Measurements from ENCODE around the gene DTYMK. TPM values are rescaled to one million over a fixed set of nuclear protein-coding genes. Genes with fewer than 3 reads are reported as not detected.

DTYMK gene
- total RNA-seq, 1 donor from 2014 or later = 9.4 TPM

DNA sequence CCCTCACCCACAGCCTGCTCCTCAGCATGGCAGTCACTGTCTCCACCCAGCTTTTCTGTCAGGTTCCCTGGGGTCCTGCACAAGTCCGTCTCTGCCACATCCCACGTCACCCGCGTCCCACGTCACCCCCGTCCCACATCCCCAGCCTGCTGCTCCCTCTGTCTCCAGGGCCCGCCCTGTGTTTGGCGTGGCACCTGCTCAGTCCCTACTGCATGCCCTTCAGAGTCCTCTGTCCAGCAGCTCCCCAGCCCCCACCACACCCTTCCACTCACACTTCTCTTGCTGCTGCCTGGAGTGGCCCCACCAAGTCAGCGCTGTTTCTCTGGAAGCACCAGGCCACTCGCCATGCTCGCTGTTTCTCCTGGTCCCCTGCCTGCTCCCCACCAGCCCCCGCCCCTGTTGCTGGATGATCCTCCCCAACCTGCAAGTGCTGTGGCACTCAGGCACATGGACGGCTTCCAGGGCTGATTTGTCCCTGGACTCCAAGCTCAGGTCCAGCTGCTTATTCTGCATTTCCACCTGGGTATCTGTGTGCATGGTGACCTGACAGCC, 30.3 kb downstream of the DTYMK start:
- DNase-seq = no peak
- ATAC-seq (ENCODE audit: poor library complexity) = peak; percentile 58
- intact Hi-C loops (cut with DNase I) = no loop called here

DNA sequence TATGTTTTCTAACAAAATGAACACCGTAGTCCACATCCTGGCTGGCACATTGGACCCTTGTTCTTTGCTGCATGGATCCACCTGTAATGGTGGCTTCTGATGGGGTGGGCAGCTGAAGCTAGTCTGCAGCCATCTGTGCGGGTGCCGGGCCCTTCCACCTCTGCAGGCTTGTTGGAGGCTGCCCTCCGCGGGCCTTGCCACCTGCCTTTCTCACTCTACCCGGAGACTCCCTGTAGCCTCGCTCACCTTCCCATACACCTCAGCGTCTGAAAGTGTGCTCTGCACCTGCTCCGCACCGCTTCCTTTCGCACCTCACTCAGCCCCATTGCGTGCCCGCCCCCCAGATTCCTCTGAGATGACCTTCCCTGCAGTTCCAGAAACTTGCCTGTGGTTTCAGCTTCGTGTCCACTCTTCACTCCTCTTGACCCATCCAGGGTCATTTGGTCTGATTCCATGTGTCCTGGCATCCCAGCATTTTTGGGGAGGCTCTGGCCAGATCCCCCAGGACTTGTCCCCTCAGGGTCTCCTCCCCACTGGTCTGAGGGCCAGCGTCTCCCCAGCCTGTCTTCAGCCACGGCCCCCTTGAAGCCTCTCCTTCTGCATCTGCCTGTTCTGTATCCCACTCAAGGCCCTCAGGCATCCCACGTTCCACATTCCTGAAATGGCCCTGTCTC, 31.0 kb downstream of the DTYMK start:
- no peak for ATAC-seq (ENCODE audit: poor library complexity)
- DNase-seq = no peak
- intact Hi-C loops (cut with DNase I) = no loop called here

DNA sequence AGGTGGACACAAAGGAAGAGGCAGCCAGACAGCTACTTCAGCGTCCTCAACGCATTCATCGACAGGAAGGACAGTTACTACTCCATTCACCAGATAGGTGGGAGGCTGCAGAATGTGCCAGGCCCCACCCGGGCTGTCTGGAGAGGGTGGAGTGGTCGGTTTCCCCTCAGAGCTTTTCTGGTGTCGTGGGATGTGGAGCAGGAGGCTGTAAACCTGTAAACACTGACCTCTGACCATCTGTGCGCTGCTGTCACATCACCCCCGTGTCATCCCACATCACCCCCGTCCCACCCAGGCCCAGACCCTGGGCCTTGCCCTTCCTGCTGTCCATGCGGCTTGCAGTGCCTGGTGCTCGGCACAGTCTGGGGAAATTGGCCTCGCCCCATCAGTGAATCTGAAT, 32.1 kb downstream of the DTYMK start:
- DNase-seq = no peak
- no peak for ATAC-seq (ENCODE audit: poor library complexity)
- intact Hi-C loops (cut with DNase I) = no loop called here

DNA sequence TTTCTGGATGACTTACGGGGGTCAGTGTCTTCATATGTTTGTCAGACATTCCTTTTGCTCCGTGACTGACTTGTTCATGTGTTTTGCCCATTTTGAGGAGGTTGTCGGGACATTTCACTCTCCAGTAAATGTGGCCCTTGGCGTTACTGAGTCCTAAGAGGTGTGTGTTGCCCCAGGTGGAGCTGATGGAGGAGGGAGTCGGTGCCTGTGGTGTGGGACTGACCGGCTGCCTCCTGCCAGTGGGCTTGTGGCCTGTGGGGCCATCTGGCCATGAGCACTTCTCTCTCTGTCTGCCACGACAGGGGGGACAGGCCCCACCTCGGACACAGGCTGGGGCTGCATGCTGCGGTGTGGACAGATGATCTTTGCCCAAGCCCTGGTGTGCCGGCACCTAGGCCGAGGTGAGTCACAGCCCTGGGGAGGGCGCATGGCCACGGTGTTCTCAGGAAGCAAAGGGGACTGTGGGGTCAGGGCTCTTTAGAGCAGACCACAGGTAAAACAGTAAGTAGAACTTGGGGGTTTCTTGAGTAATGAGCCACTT, 33.3 kb downstream of the DTYMK start:
- no peak for DNase-seq
- intact Hi-C loops (cut with DNase I) = no loop called here
- ATAC-seq (ENCODE audit: poor library complexity) = no peak

DNA sequence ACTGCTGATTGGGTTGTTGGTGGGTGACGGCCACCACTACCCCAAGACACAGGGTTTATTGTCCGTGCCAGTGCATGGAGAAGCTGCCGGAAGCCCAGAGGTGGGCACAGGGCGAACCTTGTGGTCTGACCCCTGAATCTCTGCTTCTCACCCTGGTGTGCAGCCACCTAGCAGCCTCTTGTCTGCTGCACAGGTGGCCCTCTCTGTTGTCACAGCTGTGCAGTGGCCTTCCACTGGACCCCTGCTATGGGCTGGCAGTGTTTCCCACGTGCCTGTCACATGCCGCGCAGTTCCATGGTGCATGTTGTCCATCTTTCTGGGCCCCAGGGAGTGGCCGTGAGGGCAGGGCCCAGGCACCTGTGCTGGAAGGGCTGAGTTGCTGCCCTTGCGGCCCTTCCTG, 33.9 kb downstream of the DTYMK start:
- intact Hi-C loops (cut with DNase I) = no loop called here
- DNase-seq (no peak), ATAC-seq (ENCODE audit: poor library complexity) (no peak)

DNA sequence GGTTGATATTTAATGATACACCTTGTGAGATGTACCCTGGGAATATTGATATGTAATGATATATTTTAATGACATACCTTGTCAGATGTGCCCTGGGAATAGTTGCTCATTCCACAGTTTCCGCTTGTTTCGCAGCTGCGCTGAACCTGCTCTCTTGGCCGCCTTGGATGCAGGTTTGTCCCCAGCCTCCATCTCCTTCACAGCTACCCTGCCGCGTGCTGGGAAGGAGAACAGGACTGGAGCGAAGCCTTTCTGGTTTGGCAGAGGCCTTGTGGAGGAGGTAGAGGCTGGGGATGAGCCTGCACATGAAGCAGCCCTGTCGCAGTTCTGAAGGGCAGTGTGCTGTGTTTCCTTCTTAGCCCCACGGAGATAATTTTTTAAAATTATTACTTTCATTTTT, 34.5 kb downstream of the DTYMK start:
- ATAC-seq (ENCODE audit: poor library complexity) (no peak), DNase-seq (no peak)
- intact Hi-C loops (cut with DNase I) = no loop called here

- DNase-seq (no peak), ATAC-seq (ENCODE audit: poor library complexity) (no peak)
- intact Hi-C loops (cut with DNase I) = no loop called here
Measured at GRCh38 chr2:241649927-241650326, 36.7 kb downstream of the DTYMK start.

DNA sequence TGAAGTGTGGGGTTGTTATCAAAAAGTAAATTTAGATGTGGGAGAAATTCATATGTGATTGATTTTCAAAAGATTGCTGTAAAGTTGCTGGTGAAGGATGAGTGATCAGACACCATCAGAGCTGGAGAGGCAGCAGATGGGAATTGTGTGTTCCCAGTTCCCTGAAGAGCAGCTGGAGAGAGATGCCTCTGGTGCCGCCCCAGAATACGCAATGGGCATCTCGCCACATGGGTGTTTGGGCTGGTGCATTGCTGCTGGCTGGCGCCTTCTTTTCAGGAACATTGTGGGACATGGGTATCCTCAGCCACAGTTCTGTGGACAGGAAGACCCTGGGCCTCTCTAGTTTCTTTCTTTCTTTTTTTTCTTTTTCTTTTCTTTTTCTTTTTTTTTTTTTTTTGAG, 37.2 kb downstream of the DTYMK start:
- DNase-seq = peak; percentile 67
- ATAC-seq (ENCODE audit: poor library complexity) = peak; percentile 72
- intact Hi-C loops (cut with DNase I) = no loop called here

GRCh38 chr2:241648453-241648852, 38.2 kb downstream of the DTYMK start:
- no peak for DNase-seq
- intact Hi-C loops (cut with DNase I) = no loop called here
- no peak for ATAC-seq (ENCODE audit: poor library complexity)

GRCh38 chr2:241645915-241646645, 40.5 kb downstream of the DTYMK start:
- DNase-seq (no peak), ATAC-seq (ENCODE audit: poor library complexity) (no peak)
- intact Hi-C loops (cut with DNase I) = no loop called here

DNA sequence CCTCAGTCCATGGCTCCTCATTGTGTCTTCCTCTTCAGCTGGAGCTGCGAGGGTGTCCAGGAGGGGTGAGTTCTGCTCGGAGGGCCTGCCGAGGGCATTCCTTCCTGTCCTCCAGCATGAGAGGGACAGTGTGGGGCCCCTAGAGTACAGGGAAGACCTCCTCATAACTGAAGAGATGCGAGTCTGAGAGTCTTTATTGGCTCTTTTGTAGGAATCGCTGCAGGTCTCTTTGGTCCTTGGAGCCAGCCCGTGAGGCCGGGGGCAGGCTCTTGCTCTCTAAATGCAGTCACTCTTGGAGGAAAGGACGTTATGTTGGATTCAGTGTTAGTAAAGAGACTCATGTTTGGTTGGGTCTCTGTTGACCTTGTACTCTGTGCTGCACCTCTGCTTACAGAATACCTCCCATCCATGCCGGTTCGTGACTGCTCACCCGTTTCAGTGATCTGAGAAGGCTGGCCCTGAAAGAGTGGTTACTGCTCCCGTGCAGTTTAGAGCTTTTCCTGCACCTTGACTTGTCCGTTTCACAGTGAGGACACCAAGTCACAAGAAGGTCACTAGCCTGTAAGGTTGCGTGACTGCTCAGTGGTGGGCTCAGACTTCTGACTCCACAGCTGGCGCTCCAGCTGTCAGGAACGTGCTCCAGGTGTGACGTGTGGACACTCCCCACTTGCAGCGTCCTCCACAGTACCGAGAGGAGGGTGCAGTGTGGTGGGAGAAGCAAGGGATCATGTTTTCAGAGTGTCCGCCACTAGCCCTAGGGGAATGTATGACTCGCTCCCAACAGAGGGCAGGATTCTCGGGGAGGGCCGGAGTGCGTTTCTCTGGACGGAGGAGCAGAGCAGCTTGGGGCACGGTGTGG, 41.3 kb downstream of the DTYMK start:
- ATAC-seq (ENCODE audit: poor library complexity) = no peak
- no peak for DNase-seq
- intact Hi-C loops (cut with DNase I) = no loop called here

DNA sequence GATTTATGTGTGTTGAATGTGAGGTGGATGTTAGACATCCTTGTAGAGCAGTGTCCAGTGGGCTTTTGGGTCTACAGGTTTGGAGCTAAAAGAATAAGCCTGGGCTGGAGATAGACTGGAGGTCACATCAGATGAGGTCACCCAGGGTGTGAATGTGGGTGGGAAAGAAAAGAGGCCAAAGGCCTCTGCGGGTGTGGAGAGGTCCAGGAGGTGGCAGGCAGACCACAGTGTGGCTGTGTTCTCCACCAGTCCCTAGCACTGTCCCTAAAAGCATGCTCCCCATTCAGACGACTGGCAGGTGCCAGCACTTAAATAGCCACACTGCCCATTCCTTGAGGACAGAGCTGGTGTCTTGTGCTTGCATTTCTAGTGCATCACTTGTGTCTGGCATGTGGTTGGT, 45.0 kb downstream of the DTYMK start:
- DNase-seq (no peak), ATAC-seq (ENCODE audit: poor library complexity) (no peak)
- intact Hi-C loops (cut with DNase I) = no loop called here

GRCh38 chr2:241640165-241640795, 46.3 kb downstream of the DTYMK start:
- no peak for DNase-seq
- intact Hi-C loops (cut with DNase I) = no loop called here
- ATAC-seq (ENCODE audit: poor library complexity) = no peak

GRCh38 chr2:241639385-241639784, 47.2 kb downstream of the DTYMK start:
- DNase-seq (no peak), ATAC-seq (ENCODE audit: poor library complexity) (no peak)
- intact Hi-C loops (cut with DNase I) = no loop called here

DNA sequence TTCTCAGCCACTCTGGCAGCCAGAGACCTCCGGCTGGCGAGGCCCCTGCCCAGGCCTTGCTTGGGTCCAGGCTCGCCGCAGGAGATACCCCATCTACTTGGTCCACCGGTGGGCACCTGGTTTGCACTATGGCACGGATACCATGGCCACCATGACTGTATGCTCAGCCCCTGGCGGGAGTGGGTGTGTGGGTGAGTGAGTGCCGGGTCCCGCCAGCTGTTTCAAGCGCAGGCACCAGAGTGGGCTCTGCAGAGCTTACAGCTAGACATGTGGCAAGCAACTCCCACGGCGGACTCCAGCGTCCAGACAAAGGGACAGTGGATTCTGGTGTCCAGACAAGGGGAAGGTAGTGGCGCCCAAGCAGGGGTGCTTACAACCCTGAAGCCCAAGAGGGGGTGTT, 47.7 kb downstream of the DTYMK start:
- intact Hi-C loops (cut with DNase I) = no loop called here
- no peak for ATAC-seq (ENCODE audit: poor library complexity)
- no peak for DNase-seq

DNA sequence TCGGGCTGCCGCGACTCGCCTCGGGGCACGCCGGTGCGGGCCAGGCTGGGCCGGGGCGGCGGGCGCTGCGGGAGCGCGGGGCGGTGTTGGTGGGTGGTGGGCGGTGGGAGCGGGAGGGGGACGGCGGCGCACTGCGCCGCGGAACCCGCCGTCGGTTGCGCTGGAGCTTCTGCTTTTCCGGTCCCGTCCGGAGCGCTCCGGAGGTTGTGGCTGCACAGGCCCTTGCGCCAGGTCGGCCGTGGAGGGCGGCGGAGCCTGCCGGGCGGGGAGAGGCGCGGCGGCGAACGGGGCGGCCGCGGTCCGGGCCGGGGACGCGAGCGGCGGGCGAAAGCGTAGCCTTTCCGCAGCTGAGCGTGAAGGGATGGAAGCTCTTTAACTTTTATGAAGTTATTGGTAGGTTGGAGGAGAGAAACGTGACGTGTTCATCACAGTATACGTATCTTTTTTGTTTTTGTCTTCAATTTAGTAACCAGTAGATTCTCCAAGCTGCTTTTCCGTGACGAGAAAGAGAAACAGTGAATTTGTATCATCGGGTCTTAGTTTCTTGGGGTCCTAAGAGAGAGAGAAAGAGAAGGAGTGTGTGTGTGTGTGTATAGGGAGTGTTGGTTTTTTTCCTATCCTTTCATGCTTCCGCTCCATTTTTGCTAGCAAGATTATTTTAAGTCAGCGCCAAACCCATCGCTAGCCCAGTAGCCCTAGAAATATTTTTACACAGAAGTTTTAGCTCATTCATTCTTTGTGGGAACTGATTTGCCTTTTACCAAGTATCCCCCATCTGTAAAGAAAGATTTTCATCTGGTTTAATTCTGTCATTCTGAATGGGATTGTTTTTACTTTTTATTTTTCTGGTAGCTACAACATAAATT, 48.6 kb downstream of the DTYMK start:
- DNase-seq = no peak
- ATAC-seq (ENCODE audit: poor library complexity) = no peak
- intact Hi-C loops (cut with DNase I) = no loop called here

DNA sequence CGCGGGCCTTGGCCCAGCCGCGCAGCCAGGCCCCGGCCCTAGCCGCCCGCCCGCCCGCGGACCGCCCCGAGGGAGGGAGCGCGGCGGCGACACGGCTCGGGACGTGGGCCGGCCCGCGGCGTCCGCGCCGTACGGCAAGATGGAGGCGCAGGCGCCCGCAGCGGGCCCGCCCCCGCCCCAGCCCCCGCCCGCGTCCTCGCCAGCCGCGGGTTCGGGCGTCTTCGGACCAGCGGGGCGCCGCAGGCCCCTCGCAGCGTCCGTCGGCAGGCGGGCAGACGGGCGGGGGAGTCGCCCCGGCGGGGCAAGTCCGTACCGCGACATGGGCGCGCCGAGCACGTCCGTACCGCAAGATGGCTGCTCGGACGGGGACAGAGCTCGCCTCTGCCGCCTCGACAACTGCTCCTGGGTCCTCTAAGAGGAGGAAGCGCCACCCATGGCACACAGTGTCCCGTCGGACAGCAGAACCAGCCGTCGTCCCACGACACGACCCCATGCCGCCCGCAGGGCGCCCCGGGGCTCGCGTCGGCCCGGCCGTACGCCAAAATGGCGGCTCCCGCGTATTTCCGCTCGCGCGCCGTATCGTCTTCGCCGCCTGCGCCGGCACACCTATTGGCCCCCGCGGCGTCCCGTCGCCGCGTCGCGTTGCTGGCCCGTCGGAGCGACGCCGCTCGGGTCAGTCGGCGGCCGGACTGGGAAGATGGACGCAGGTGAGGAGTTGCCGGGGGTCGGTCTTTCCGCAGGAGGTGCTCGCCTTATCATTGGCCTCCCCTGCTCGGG, 49.4 kb downstream of the DTYMK start, which contains the start of the genes ATG4B and THAP4:
Gene ATG4B (plus strand): TSS at position 676 of the 777 bp plus-strand sequence. CDS start 22 bp downstream, at position 698.
Gene THAP4 (minus strand): TSS at position 141 of the 777 bp plus-strand sequence. CDS start 141 bp downstream, outside the sequence.
- ATAC-seq (ENCODE audit: poor library complexity) = peak; percentile 94
- peak; percentile 92 for DNase-seq
- intact Hi-C loops (cut with DNase I) = no loop called here

Measured in Right ventricle myocardium superior (tissue), 1 donor.